Neural cell (in vitro differentiated cells): ENCODE measurements around the gene PRDX3. TPM values are rescaled to one million over a fixed set of nuclear protein-coding genes. Genes with fewer than 3 reads are reported as not detected.

Source experiments
- H2AFZ ChIP-seq: fragments of 200-600, 300-800 bp; sonication (generic), shearing (Covaris generic); 2 replicates; pipeline ENCODE4 v1.6.0; 2014; ENCODE audit warnings: low read depth, mild to moderate bottlenecking, antibody characterized with exemption, low read length, moderate library complexity
- H3F3A ChIP-seq: fragments of 200-600 bp; shearing (Covaris generic); 2 replicates; pipeline ENCODE4 v1.6.1; 2016; ENCODE audit warnings: mild to moderate bottlenecking, moderate library complexity, mixed read lengths, antibody characterized with exemption, low read length; ENCODE audit not compliant: insufficient read depth, poor library complexity, severe bottlenecking
- H3K27ac ChIP-seq: fragments of 200-600, 300-800 bp; sonication (generic), shearing (Covaris generic); 2 replicates; pipeline ENCODE4 v1.5.1; 2014; ENCODE audit warnings: mild to moderate bottlenecking, low read length, moderate library complexity
- H3K27me3 ChIP-seq: fragments of 300-800, 200-600 bp; sonication (generic), shearing (Covaris generic); 2 replicates; pipeline ENCODE4 v1.6.0; 2014; ENCODE audit warnings: mild to moderate bottlenecking, low read depth, low read length, moderate library complexity; ENCODE audit not compliant: insufficient read depth
- H3K36me3 ChIP-seq: fragments of 300-800, 200-600 bp; sonication (generic), shearing (Covaris generic); 2 replicates; pipeline ENCODE4 v1.5.1; 2014; ENCODE audit warnings: mild to moderate bottlenecking, antibody characterized with exemption, low read length, moderate library complexity; ENCODE audit not compliant: insufficient read depth
- H3K4me2 ChIP-seq: fragments of 300-800, 200-600 bp; sonication (generic), shearing (Covaris generic); 2 replicates; pipeline ENCODE4 v1.6.0; 2014; ENCODE audit warnings: mild to moderate bottlenecking, low read length
- H3K4me3 ChIP-seq: fragments of 300-800, 200-600 bp; sonication (generic), shearing (Covaris generic); 2 replicates; pipeline ENCODE4 v1.5.1; 2014; ENCODE audit warnings: mild to moderate bottlenecking, low read length, moderate library complexity
- H3K79me2 ChIP-seq: fragments of 200-600 bp; shearing (Covaris generic); replicated peaks from 2 replicates; pipeline ENCODE4 v1.6.0; 2014; ENCODE audit warnings: mild to moderate bottlenecking, low read length, moderate library complexity; ENCODE audit not compliant: insufficient read depth
- H3K9ac ChIP-seq: fragments of 300-800, 200-600 bp; sonication (generic), shearing (Covaris generic); 2 replicates; pipeline ENCODE4 v1.6.1; 2016; ENCODE audit warnings: mild to moderate bottlenecking, low read length, mixed read lengths
- H3K9me2 ChIP-seq: fragments of 200-600 bp; shearing (Covaris generic); 2 replicates; pipeline ENCODE4 v1.6.1; 2016; ENCODE audit warnings: mild to moderate bottlenecking, low read length, mixed read lengths; ENCODE audit not compliant: insufficient read depth
- H3K9me3 ChIP-seq: fragments of 200-600, 300-800 bp; sonication (generic), shearing (Covaris generic); 2 replicates; pipeline ENCODE4 v1.6.1; 2016; ENCODE audit warnings: mild to moderate bottlenecking, mixed run types, low read length, moderate library complexity, mixed read lengths
- H4K20me1 ChIP-seq: fragments of 200-600 bp; shearing (Covaris generic); 2 replicates; pipeline ENCODE4 v1.6.1; 2016; ENCODE audit warnings: mild to moderate bottlenecking, mixed run types; ENCODE audit not compliant: insufficient read depth
- CTCF ChIP-seq: fragments of 450-650 bp; IDR thresholded peaks from 2 replicates; pipeline ENCODE4 v1.5.1; 2014; ENCODE audit warnings: antibody characterized with exemption, mild to moderate bottlenecking, moderate library complexity; ENCODE audit not compliant: poor library complexity, severe bottlenecking
- EP300 ChIP-seq: fragments of 450-650 bp; conservative IDR thresholded peaks from 2 replicates; pipeline ENCODE4 v1.6.1; 2014; ENCODE audit warnings: antibody characterized with exemption, mild to moderate bottlenecking, moderate library complexity; ENCODE audit not compliant: poor library complexity, severe bottlenecking
- EZH2 ChIP-seq: fragments of 200-600, 300-800 bp; shearing (Covaris generic), sonication (generic); IDR thresholded peaks from 2 replicates; pipeline ENCODE4 v1.6.1; 2014; ENCODE audit warnings: antibody characterized with exemption, low read length, borderline replicate concordance, mild to moderate bottlenecking; ENCODE audit not compliant: insufficient read depth, poor library complexity, severe bottlenecking
- MXI1 ChIP-seq: fragments of 450-650 bp; conservative IDR thresholded peaks from 2 replicates; pipeline ENCODE4 v1.6.1; 2014; ENCODE audit warnings: antibody characterized with exemption, mild to moderate bottlenecking; ENCODE audit not compliant: poor library complexity, severe bottlenecking
- POLR2AphosphoS5 ChIP-seq: IDR thresholded peaks from 2 replicates; pipeline ENCODE4 v1.6.1; 2012
- RAD21 ChIP-seq: fragments of 450-650 bp; conservative IDR thresholded peaks from 2 replicates; pipeline ENCODE4 v1.6.1; 2014; ENCODE audit warnings: antibody characterized with exemption, mild to moderate bottlenecking, moderate library complexity
- REST ChIP-seq: IDR thresholded peaks from 2 replicates; pipeline ENCODE4 v1.6.1; 2012; ENCODE audit warnings: borderline replicate concordance
- SMC3 ChIP-seq: fragments of 450-650 bp; conservative IDR thresholded peaks from 2 replicates; pipeline ENCODE4 v1.6.1; 2014; ENCODE audit warnings: antibody characterized with exemption, mild to moderate bottlenecking, moderate library complexity; ENCODE audit not compliant: poor library complexity
- TAF1 ChIP-seq: IDR thresholded peaks from 2 replicates; pipeline ENCODE4 v1.6.1; 2012; ENCODE audit warnings: low read depth
- polyA plus RNA-seq: library from polyadenylated mRNA; depleted of rRNA; stranded (reverse); fragments of >200 nt; gene quantifications from 2 replicates; pipeline ENCODE4 v1.2.3, GENCODE V29; 2014

PRDX3 gene
- polyA plus RNA-seq, 1 donor from 2014 or later, result 258 TPM

GRCh38 chr10:119205894-119206602 is 27.4 kb upstream of the PRDX3 start:
- Histone ChIP-seq H4K20me1 (no peaks in the 10 kb centered on the region), H3K36me3 (no peaks in the 10 kb centered on the region), H3K9me2 (no peaks in the 10 kb centered on the region), H3K79me2 (peaks cover 11% of the 10 kb centered on the region), H3K4me3 (peak overlapping the region; percentile 66), H3K9ac (peak overlapping the region; percentile 85), H2AFZ (peak overlapping the region; percentile 23), H3F3A (peaks cover 4% of the 10 kb centered on the region), H3K27ac (peak overlapping the region; percentile 67), H3K27me3 (no peaks in the 10 kb centered on the region), H3K9me3 (no peaks in the 10 kb centered on the region), H3K4me2 (peak overlapping the region; percentile 75)
- TF ChIP-seq EZH2, result no peak
- no peak for TF ChIP-seq RAD21

GRCh38 chr10:119203006-119203405 is 24.4 kb upstream of the PRDX3 start:
- H2AFZ ChIP-seq, result no peak overlapping the region

More at GRCh38 chr10:119203006-119203405, 24.4 kb upstream of the PRDX3 start:
- no peaks in the 10 kb centered on the region for H3K79me2 ChIP-seq
- H3F3A ChIP-seq, result no peaks in the 10 kb centered on the region
- TF ChIP-seq EZH2 (no peak), POLR2AphosphoS5 (no peak), SMC3 (no peak), RAD21 (no peak), CTCF (no peak), EP300 (no peak), REST (no peak), TAF1 (no peak), MXI1 (no peak)
- no peak overlapping the region for H3K27ac ChIP-seq
- no peaks in the 10 kb centered on the region for H4K20me1 ChIP-seq
- H3K4me2 ChIP-seq, result no peak overlapping the region
- H3K4me3 ChIP-seq, result no peak overlapping the region
- H3K9ac ChIP-seq, result no peak overlapping the region
- H3K9me3 ChIP-seq, result no peaks in the 10 kb centered on the region
- no peaks in the 10 kb centered on the region for H3K9me2 ChIP-seq
- H3K36me3 ChIP-seq, result no peaks in the 10 kb centered on the region
- no peaks in the 10 kb centered on the region for H3K27me3 ChIP-seq
